ENCODE results near the gene CDK13.

CDK13 gene

DNA sequence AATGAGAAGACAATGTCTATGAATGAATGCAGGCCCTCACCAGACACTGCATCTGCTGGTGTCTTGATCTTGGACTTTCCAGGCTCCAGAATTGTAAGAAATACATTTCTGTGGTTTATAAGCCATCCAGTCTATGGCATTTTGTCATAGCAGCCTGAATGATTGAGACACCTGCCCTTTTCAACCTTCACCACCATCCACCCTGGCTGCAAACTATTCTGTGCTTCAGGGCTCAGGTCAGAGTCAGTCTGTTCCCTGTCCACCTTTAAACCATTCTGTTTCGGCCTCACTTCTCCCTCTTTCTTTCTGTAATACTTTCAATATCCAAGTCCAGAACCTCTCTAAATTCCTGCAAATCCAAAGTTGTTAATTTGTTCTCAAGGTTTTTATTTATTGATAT is 15.9 kb upstream of the CDK13 start:
- H3K4me3 ChIP-seq (ENCODE audit: low read length) = no peak overlapping the region
- no peak for TF ChIP-seq ZNF274 (IDR thresholded peaks at IDR 0.05; ENCODE audit: low read depth, low read length)

DNA sequence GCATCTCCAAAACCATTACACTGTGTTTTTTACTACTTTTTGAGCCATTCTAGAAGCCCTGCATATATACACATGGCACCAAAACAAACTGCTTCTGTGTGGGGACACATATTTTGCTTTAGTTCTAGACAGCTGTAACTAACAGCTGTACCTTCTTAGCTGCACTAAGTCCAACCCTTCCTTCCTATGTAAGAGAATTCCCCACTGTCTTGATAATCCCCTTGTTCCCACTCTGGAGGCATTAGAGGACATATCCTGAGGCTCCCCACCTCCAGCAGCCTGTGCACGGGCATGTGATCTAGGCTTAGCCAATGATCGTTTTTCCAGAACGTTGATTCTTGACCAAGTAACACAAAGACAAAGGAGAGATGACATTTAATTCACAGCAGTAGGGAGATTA is 13.3 kb upstream of the CDK13 start:
- TF ChIP-seq ZNF274 (IDR thresholded peaks at IDR 0.05; ENCODE audit: low read depth, low read length) = no peak
- H3K4me3 ChIP-seq (ENCODE audit: low read length) = no peak overlapping the region

DNA sequence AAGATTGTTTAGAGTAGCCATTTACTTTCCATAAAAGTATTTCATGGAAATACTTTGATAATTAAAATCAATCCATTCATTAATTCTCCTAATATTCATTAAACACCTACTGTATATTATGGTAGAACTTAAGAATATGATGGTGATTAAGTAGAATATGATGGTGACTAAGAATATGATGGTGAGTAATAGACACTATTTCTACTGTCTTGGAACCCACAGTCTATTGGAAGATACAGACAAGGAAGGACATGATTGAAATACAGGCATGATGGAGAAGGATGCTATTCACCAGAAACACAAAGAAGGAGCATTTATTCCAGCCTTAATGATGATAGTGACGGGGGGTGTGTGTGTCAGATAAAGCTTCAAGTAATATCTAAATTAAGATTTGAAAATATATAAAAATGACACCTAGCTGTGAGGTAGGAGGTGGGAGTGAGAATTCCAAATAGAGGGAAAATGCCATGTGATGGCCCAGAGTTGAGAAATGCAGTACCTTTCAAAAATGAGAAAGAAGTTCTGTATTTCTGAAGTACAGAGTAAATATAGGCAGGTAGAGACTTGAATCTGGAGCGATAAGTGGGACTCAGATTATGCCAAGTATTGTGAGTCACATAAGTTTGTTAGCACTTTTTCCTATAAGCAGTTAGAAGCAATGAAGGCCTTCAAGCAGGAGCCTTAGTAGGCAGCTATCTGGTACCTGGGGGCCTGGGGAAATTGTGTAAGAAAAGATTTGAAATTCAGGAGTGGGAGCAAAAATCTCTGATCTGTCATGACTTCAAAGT is 12.5 kb upstream of the CDK13 start:
- TF ChIP-seq ZNF274 (IDR thresholded peaks at IDR 0.05; ENCODE audit: low read depth, low read length) = no peak
- H3K4me3 ChIP-seq (ENCODE audit: low read length) = no peak overlapping the region

DNA sequence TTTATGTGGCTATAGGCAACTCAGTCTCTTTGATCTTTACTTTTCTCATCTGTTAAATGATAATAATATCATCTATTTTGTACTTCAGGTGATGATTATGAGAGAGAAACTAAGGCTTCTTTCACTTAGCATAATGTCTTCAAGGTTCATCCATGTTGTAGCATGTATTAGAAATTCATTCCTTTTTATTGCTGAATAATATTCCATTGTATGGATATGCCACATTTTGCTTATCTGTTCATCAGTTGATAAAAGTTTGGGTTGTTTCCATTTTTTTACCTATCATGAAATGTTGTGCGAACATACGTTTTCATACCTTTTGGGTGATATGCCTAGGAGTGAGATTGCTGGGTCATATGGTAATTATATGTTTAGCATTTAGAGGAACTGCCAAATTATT is 7.2 kb upstream of the CDK13 start:
- H3K4me3 ChIP-seq (ENCODE audit: low read length) = no peak overlapping the region
- TF ChIP-seq ZNF274 (IDR thresholded peaks at IDR 0.05; ENCODE audit: low read depth, low read length) = no peak

DNA sequence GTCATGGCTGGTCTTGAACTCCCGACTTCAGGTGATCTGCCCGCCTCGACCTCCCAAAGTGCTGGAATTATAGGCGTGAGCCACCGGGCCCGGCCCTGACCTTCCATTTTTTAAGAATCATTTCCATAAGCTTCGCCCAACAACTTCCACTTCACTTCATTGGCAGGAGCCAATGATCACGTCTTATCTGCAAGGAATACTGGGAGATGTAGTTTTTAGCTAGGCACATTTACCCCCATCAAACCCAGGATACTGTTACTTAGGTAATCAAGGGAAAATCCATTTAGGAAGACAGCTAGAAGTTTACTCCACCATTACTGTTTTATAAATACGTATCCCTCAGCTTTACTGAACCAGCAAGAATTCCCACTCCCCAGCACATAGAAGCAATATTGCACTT is 3.4 kb upstream of the CDK13 start:
- TF ChIP-seq ZNF274 (IDR thresholded peaks at IDR 0.05; ENCODE audit: low read depth, low read length) = no peak

DNA sequence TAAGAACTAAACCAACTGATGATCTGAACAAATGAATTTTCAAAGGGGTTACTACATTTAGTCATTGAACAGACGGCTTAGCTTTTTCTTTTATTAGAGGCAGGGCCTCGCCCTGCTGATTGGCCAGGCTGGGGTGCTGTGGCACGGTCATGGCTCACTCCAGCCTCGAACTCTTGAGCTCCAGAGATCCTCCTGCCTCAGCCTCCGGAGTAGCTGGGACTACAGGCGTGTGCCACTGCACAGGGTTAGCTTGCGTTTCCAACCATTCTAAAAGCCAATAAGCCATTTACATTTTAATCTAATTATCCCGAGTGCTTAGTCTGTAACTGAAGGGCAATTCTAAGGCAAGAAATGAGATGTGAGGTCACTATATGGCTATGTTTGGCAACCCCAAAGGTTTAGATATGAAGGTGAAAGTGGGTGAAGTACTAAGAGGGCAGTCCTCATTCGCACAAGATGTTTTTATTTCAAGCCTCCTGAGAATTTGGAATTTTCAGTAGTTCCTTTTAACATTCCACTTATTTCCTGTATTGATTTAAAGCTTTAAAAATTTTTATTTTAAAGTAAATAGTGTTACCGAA is 1.6 kb upstream of the CDK13 start:
- no peak for TF ChIP-seq ZNF274 (IDR thresholded peaks at IDR 0.05; ENCODE audit: low read depth, low read length)
- peak overlapping the region; percentile 90 for H3K4me3 ChIP-seq (ENCODE audit: low read length)

More for the DNA sequence above, 3.4 kb upstream of the CDK13 start:
- no peak overlapping the region for H3K4me3 ChIP-seq (ENCODE audit: low read length)

DNA sequence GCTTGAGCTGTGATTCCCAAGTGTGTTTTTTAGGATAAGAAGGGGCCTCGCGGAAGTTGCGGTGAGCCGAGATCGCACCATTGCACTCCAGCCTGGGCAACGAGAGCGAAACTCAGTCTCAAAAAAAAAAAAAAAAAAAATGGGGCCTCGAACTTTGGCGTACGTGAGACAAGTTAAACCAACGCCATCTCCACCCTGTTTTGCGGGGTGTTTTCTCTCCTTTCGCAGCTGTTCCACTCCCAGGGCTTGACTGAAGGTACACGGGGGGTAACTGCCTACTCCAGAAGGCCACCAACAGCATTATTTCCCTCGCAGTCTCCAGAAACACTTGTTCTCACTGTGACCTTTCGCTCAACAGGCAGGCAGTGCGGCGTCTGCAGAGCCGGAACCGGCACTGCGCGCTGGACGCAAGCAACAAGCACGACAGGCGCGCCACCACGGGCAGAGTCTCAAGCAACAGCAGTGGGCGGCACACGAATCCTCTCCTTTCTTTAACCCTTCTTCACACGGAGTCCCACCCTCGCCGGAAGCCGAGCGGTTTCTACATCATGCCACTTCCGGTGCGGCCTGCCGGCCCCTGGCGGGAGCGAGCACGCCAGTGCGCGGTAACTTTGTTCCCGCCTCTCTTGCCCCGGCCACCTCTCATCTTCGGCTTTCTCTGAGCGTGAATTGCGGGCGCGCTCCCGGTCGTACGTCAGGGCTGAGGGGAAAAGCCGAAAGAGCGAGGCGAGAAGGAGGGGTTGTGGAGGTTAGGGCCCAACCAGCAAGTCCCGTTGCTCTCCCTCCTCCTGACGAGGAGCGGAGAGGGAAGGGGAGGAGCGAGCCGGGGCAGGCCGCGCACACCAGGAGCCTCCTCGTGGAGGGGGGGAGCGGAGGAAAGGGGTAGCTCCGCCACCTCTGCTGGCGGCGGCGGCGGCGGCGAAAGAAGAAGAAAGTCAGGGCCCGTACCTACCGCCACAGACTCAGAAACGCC is 814 bp upstream of the CDK13 start:
- H3K4me3 ChIP-seq (ENCODE audit: low read length) = peak overlapping the region; percentile 90
- no peak for TF ChIP-seq ZNF274 (IDR thresholded peaks at IDR 0.05; ENCODE audit: low read depth, low read length)

DNA sequence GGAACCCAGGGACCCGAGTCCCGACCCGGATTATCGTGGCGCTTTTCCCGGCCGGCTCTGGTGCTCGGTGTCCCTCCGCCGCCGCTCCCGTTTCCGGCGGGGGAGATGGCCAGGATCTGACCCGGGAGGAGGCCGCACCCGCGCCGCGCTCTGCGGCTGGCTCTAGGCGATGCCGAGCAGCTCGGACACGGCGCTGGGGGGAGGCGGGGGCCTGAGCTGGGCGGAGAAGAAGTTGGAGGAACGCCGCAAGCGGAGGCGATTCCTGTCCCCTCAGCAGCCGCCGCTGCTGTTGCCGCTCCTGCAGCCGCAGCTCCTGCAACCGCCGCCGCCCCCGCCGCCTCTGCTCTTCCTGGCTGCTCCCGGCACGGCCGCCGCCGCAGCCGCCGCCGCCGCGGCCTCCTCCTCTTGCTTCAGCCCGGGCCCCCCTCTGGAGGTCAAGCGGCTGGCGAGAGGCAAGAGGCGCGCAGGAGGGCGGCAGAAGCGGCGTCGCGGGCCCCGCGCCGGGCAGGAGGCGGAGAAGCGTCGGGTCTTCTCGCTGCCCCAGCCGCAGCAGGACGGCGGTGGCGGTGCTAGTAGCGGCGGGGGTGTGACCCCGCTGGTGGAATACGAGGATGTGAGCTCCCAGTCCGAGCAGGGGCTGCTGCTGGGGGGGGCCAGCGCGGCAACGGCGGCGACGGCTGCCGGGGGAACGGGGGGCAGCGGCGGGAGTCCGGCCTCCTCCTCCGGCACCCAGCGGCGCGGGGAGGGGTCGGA is 593 bp downstream of the CDK13 start:
- H3K4me3 ChIP-seq (ENCODE audit: low read length) = peak overlapping the region; percentile 78
- TF ChIP-seq ZNF274 (IDR thresholded peaks at IDR 0.05; ENCODE audit: low read depth, low read length) = no peak

DNA sequence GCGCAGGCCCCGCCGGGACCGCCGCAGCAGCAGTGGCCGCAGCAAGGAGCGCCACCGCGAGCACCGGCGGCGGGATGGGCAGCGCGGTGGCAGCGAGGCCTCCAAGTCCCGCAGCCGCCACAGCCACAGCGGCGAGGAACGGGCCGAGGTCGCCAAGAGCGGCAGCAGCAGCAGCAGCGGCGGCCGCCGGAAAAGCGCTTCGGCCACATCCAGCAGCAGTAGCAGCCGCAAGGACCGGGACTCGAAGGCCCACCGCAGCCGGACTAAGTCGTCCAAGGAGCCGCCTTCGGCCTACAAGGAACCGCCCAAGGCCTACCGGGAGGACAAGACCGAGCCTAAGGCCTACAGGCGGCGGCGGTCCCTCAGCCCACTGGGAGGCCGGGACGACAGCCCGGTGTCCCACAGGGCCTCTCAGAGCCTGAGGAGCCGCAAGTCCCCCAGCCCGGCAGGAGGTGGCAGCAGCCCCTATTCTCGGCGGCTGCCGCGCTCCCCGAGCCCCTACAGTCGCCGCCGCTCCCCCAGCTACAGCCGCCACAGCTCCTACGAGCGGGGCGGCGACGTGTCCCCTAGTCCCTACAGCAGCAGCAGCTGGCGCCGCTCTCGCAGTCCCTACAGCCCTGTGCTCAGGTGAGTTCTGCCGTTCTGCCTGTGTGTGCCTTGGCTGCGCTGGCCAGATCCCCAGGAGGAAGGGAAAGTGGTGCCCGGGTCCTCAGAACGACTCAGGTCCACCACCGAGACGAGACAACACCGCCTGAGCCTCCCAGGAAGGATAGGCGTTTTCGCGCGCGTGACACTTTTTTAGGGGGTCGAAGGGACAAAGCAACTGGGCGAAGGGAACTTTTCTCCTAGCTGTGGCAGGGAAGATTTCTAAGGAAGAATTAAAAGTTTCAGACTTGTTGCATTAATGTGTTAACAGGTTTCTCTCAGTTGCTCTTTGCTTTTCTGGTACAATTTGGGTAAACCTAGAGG is 1.5 kb downstream of the CDK13 start:
- peak overlapping the region; percentile 78 for H3K4me3 ChIP-seq (ENCODE audit: low read length)
- no peak for TF ChIP-seq ZNF274 (IDR thresholded peaks at IDR 0.05; ENCODE audit: low read depth, low read length)

DNA sequence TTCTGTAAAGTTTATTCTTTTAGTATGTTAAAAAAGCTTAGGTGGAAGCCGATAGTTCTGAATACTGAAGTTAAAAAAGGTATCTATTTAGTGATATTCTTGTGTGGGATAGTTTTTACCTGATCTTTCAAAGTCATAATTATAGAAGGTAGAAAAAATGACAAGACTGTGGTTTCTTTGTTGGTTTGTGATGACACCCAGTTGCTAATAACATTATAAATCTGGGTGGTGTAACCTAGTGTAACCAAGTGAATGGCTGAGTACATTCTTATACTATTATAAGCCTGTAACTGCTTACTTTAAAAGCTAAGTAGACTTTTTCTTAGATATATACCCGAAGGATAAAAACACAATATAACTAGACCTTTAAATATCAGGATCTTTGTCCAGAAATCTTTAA is 2.3 kb downstream of the CDK13 start:
- H3K4me3 ChIP-seq (ENCODE audit: low read length) = peak overlapping the region; percentile 78; the same call in 1 of the 2 replicates
- TF ChIP-seq ZNF274 (IDR thresholded peaks at IDR 0.05; ENCODE audit: low read depth, low read length) = no peak

DNA sequence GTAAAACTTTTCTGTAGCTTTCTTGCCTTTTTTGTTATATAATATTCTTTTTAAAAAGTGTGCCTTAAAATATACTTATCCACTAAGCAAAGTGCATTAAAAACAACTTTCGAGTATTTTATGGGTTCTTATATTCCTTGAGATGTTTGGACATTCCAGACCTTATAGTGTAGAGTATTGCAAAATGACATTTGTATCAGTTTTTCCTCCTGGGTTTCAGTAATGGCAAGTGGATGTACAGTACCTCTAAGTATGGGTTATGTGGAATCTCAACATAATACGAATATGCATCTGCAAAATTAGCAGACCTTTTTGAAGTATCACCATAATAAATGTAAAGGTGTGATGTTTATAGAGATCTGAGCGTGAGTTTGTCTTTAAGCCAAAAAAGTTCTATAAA is 2.7 kb downstream of the CDK13 start:
- no peak for TF ChIP-seq ZNF274 (IDR thresholded peaks at IDR 0.05; ENCODE audit: low read depth, low read length)
- H3K4me3 ChIP-seq (ENCODE audit: low read length) = peak overlapping the region; percentile 78; the same call in 1 of the 2 replicates

DNA sequence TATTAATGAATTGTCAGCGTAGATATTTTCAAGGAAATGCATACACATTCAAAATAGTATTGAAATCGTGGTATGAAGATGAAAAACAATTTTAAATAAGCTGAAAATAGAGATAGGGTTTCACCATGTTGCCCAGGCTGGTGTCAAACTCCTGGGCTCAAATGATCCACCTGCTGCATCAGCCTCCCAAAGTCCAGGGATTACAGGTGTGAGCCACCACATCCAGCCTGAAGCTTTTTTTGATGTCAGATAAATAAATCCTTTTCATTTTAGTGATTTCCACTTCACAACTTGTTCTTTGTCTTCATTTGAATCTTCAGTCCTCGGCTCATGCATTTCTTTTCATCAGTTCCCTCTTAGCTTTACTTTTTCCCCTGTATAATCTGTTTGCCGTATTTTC is 4.6 kb downstream of the CDK13 start:
- H3K4me3 ChIP-seq (ENCODE audit: low read length) = peak overlapping the region; percentile 31
- no peak for TF ChIP-seq ZNF274 (IDR thresholded peaks at IDR 0.05; ENCODE audit: low read depth, low read length)

DNA sequence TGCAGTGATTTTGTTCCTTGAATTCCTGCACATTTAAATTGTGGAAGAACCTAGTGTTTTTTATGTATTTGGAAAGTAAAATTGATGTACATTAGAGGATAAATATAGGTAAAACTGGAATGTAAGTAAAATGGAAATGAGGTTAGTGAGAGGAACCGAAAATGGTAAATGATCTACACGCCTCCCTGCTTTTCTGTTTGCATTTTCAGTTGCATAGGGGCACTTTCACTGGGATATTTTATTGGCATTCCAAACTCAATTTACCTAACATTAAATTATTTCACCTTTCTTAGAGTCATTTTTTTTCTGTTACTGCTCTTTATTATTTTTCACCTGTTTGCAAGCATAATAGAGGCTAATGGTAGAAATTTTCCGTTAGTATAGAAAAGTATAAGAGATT is 8.0 kb downstream of the CDK13 start:
- TF ChIP-seq ZNF274 (IDR thresholded peaks at IDR 0.05; ENCODE audit: low read depth, low read length) = no peak
- H3K4me3 ChIP-seq (ENCODE audit: low read length) = no peak overlapping the region; the same call in 1 of the 2 replicates
